Left lung (tissue), 10 donors: Measurements from ENCODE around the gene OR10Z1. TPM values are rescaled to one million over a fixed set of nuclear protein-coding genes. Genes with fewer than 3 reads are reported as not detected.

Source experiments
- ATAC-seq: fragments of 200-7000 bp; cut with Tn5 transposase; one replicate; pipeline ENCODE4 v1.9.1; 2020; ENCODE audit warnings: moderate library complexity
- DNase-seq, 4 donors: peaks; one replicate each; pipeline ENCODE4 v3.0.0-alpha.2; 2013 to 2020
- H3K27ac ChIP-seq, 2 donors: fragments of 200-600 bp; sonication (generic) in 1 of 2; one replicate each; pipeline versions ENCODE4 v1.5.0 to v1.8.0; 2020 to 2021
- H3K27me3 ChIP-seq, 2 donors: fragments of 200-600 bp; sonication (generic) in 1 of 2; one replicate each; pipeline versions ENCODE4 v1.5.0 to v1.8.0; 2020 to 2021
- H3K36me3 ChIP-seq, 2 donors: fragments of 200-600 bp; sonication (generic) in 1 of 2; one replicate each; pipeline versions ENCODE4 v1.5.0 to v1.8.0; 2020 to 2021
- H3K4me1 ChIP-seq, 2 donors: fragments of 200-600 bp; one replicate each; pipeline ENCODE4 v1.8.0; 2021
- H3K4me3 ChIP-seq, 2 donors: fragments of 200-600 bp; sonication (generic) in 1 of 2; one replicate each; pipeline versions ENCODE4 v1.5.0 to v1.8.0; 2020 to 2021; ENCODE audit warnings: mild to moderate bottlenecking in 1 of 2
- H3K9me3 ChIP-seq, 2 donors: fragments of 200-600 bp; sonication (generic) in 1 of 2; one replicate each; pipeline versions ENCODE4 v1.5.0 to v1.8.0; 2020 to 2021
- CTCF ChIP-seq, 2 donors: fragments of 200-600 bp; sonication (generic) in 1 of 2; IDR thresholded peaks; one replicate each; pipeline versions ENCODE4 v1.5.0 to v1.8.0; 2021; ENCODE audit warnings: antibody characterized with exemption in 2 of 2
- intact Hi-C, 2 donors: fragments of 100-400 bp; cut with DNase I; formaldehyde crosslinking; loops; one replicate each; pipeline versions ENCODE4 v1.11.2 to v1.14.2; 2022
- polyA plus RNA-seq, 6 donors: library from polyadenylated mRNA; unstranded; fragments of 120-200 nt; gene quantifications; one replicate each; pipeline ENCODE4 v1.2.1, GENCODE V29; 2013; ENCODE audit not compliant: insufficient read length in 6 of 6
- total RNA-seq, 2 donors: library from RNA; stranded (reverse); fragmentation: NEBNext Ultra II Directional; extraction: Animal tissue kit (Norgen Biotek cat#: 25700); gene quantifications; one replicate each; pipeline ENCODE4 v1.2.1, GENCODE V29; 2021
- donor health status: DM: no; HTN: yes; CAD: no.
- donor health status: DM: no; HTN: no; CAD: no.

The OR10Z1 gene
- total and polyA plus RNA-seq, 8 donors, result 0.17 to 0.38 (median 0.23) TPM; not detected in 2

DNA sequence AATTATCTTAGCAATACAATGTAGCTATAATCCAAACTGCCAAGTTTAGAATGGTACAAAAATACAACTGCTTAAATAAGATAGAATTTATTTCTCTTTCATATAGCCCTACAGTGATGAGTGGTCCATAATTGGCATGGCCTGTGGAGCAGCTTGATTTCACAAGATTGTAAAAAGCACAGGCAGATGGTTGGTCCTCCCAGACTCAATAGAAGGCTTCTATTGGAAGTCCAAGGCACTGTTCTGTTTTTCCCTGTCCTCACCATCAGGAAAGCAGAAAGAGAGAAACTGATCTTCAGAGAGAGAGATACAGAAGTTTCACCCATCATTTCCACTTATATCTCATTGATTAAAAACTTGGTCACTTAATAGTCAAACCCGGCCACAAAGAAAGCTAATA is 32.8 kb upstream of the OR10Z1 start:
- ATAC-seq, result no peak
- TF ChIP-seq CTCF (IDR thresholded peaks at IDR 0.05), result no peak
- H3K9me3 ChIP-seq, result no peaks in the 10 kb centered on the region

DNA sequence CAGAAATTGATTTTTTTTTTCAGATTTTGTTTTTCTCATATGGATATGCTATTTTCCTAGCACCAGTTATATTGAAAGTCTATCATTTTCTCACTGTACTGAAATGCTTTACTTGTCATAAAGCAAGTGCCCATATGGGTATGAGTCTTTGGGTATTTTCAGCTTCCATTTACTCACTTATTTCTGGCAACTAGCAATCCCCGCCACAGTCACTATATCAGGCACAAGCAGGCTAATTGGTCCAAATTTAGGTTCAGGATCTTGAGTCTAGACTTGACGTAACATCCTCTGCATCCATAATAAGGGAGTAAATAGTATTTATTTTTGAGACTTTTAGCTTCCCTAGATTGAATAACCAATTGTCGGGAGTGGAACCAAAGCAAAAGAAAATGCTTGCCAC is 27.5 kb upstream of the OR10Z1 start:
- Histone ChIP-seq H3K27me3 (no peaks in the 10 kb centered on the region), H3K4me1 (no peaks in the 10 kb centered on the region), H3K9me3 (no peaks in the 10 kb centered on the region), H3K4me3 (no peak overlapping the region), H3K36me3 (no peaks in the 10 kb centered on the region), H3K27ac (no peak overlapping the region)
- intact Hi-C loops, result no loop called here
- DNase-seq (no peak), ATAC-seq (no peak)
- no peak for TF ChIP-seq CTCF (IDR thresholded peaks at IDR 0.05)

More for the DNA sequence above, 32.8 kb upstream of the OR10Z1 start:
- H3K4me3 ChIP-seq, result no peak overlapping the region
- DNase-seq, result no peak
- no peaks in the 10 kb centered on the region for H3K27me3 ChIP-seq
- no peak overlapping the region for H3K27ac ChIP-seq
- no peaks in the 10 kb centered on the region for H3K4me1 ChIP-seq
- H3K36me3 ChIP-seq, result no peaks in the 10 kb centered on the region
- intact Hi-C loops, result no loop called here

DNA sequence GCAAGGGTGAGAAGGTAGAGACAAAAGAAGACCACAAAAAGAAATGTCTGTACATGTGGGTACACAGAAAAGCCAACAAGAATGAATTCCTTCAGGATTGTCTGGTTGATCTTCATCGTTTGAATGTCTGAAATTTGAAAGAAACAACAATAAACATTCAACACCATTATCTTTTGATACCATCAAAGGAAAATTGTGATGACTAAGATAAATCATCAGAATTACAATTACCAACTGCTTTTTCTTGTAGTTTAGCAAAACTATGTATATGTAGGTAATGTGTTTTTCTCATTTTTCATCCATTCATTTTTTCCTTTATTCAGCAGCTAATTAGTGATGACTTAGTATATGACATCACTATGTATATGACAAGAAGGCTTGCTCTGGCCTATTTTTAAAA is 25.3 kb upstream of the OR10Z1 start, which contains the start of gene OR10X1:
Gene OR10X1 (minus strand): TSS at position 167 of the 400 bp plus-strand sequence. CDS start 0 bp downstream, at position 167.
- ATAC-seq (no peak), DNase-seq (no peak)
- no peak within 1 kb of the TSS for H3K27ac ChIP-seq
- H3K27me3 ChIP-seq, result no peaks in the 10 kb centered on the region
- H3K9me3 ChIP-seq, result no peaks in the 10 kb centered on the region
- intact Hi-C loops, result no loop called here
- no peak within 1 kb of the TSS for H3K4me3 ChIP-seq
- H3K4me1 ChIP-seq, result no peaks in the 10 kb centered on the region
- no peak for TF ChIP-seq CTCF (IDR thresholded peaks at IDR 0.05)
- no peaks in the 10 kb centered on the region for H3K36me3 ChIP-seq

DNA sequence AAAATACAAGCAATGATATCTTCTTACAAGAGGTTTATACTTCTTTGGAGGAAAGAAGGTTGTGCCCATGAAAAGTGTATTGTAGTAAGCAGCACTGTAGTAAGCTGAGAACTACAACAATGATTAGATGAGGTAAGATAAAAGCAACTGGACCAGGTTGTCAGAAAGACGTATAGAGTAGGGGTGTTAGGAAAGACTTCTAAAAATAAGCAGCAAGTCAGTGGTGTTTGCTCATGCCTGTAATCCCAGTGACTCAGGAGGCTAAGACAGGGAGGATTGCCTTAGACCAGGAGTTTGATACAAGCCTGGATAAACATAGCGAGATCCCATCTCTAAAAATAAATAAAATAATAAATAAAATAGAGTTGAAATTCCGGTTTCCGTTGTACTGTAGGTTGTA is 21.1 kb upstream of the OR10Z1 start:
- H3K4me3 ChIP-seq, result no peak overlapping the region
- intact Hi-C loops, result no loop called here
- H3K9me3 ChIP-seq, result peaks cover 0 to 8% of the 10 kb centered on the region in 2 donors
- DNase-seq (no peak), ATAC-seq (no peak)
- no peaks in the 10 kb centered on the region for H3K27me3 ChIP-seq
- no peak overlapping the region for H3K27ac ChIP-seq
- H3K36me3 ChIP-seq, result no peaks in the 10 kb centered on the region
- no peak for TF ChIP-seq CTCF (IDR thresholded peaks at IDR 0.05)
- H3K4me1 ChIP-seq, result no peaks in the 10 kb centered on the region

DNA sequence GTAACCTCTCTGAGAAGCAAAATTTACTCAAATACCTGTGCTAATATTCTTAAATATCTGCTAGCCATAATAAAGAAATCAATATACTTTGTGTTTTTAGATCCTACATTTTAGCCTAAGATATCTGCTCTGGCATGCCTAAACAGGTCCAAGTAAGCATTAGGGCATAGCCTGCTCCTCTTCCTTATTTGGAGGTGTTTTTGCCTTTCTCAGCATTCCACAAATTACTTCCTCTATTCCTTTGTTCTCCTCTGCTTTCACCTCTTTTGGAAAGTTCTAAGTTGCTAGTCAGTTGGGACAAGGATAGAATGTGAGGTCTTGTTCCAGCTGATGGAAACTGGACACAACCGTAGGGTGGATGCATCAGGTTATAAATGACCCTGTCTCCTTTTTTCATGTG is 18.1 kb upstream of the OR10Z1 start:
- no peaks in the 10 kb centered on the region for H3K27me3 ChIP-seq
- intact Hi-C loops, result no loop called here
- ATAC-seq (no peak), DNase-seq (no peak)
- H3K36me3 ChIP-seq, result no peaks in the 10 kb centered on the region
- H3K9me3 ChIP-seq, result peaks cover 0 to 8% of the 10 kb centered on the region in 2 donors
- TF ChIP-seq CTCF (IDR thresholded peaks at IDR 0.05), result no peak
- no peaks in the 10 kb centered on the region for H3K4me1 ChIP-seq
- no peak overlapping the region for H3K4me3 ChIP-seq
- H3K27ac ChIP-seq, result no peak overlapping the region
